HT1080 (cell line): ENCODE results near the gene ST6GALNAC1. TPM values are rescaled to one million over a fixed set of nuclear protein-coding genes. Genes with fewer than 3 reads are reported as not detected.
A peak's percentile ranks its signal among the peaks of the same experiment; 100 is the strongest.

Source experiments
- DNase-seq: peaks from one replicate; pipeline ENCODE4 v3.0.0-alpha.2; 2015; ENCODE audit warnings: low read depth
- polyA plus RNA-seq, 2 experiments: library from polyadenylated mRNA; depleted of rRNA; stranded (reverse); fragments of >200 nt; gene quantifications; 2 replicates each; pipeline ENCODE4 v1.2.3, GENCODE V29; 2015
- total RNA-seq: library from RNA; depleted of rRNA; stranded (reverse); fragments of >200 nt; shearing (Covaris generic); gene quantifications from 2 replicates; pipeline ENCODE4 v1.2.3, GENCODE V29; 2014; rRNA removed

ST6GALNAC1 gene, protein sequence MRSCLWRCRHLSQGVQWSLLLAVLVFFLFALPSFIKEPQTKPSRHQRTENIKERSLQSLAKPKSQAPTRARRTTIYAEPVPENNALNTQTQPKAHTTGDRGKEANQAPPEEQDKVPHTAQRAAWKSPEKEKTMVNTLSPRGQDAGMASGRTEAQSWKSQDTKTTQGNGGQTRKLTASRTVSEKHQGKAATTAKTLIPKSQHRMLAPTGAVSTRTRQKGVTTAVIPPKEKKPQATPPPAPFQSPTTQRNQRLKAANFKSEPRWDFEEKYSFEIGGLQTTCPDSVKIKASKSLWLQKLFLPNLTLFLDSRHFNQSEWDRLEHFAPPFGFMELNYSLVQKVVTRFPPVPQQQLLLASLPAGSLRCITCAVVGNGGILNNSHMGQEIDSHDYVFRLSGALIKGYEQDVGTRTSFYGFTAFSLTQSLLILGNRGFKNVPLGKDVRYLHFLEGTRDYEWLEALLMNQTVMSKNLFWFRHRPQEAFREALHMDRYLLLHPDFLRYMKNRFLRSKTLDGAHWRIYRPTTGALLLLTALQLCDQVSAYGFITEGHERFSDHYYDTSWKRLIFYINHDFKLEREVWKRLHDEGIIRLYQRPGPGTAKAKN
- total RNA-seq: not detected in 2 replicates
- 0.03 and 0.08 TPM in 2 replicates for polyA plus RNA-seq (2015; cell fraction: cytosol; rRNA removed)
- polyA plus RNA-seq (2015; cell fraction: nucleus; rRNA removed): 0.34 TPM in 1 of 2 replicates, not detected in the other

DNA sequence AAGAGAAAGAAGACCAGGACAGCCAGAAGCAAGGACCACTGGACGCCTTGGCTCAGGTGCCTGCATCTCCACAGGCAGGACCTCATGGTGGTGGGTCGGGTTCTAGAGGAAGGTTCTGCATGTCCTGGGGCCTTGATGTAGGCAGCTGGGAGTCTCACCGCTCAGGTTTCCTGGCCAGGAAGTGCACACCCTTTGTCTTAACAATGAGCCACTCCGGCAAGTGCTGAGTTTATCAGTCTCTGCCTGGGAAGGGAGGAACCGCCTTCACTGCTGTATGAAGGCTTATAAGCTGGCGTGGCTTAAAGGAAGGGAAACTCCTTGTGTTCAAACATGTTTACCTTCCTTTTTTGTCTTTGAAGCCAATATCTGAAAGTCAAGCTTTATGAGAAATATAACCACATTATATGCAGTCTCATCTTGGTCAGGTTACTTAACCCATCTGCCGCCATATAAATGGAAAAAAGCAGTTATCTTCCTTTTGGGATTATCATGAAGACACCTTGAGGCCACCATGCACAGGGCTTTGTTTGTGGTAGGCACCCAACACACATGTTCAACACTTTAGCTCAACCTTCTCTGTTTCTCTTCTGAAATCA lies at the start of gene ST6GALNAC1:
ST6GALNAC1 (minus strand) TSS at position 205 of the 596 bp plus-strand sequence; CDS start at position 86, 119 bp downstream.
- DNase-seq: no peak

DNA sequence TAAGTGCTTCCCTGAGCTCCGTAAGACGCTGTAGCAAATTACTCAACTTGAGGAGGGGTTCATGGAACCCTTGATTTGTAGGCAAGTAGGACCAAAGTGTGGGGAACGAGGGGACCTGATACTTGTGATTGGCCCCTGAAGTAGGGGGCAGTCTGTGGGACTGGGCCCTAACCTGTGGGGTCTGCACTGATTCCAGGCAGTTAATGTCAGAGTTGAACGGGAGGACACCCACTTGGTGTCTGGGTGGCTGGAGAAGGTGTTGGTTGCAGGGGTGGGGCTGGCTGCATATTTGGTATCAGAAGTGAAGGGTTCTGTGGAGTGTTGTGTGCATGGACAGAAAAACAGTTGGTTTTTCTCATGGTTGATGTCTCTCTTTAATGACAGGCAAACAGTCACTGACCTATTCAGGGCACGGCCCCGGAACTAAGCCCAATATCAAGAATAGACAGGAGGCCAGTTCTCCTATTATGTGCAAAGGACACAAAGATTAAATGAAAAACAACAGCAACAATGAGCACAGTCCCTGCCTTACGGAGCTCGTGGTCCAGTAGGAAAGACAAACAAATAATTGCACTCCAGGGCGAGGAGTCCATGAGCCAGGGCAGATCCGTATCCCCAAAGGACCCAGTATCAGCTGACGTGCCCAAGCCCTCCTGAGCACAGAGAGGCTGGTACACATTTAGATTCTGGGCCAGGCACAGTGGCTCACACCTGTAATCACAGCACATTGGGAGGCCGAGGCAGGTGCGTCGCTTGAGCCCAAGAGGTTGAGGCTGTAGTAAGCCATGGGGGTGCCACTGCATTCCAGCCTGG lies 48.0 kb upstream of the ST6GALNAC1 start:
- DNase-seq: no peak

DNA sequence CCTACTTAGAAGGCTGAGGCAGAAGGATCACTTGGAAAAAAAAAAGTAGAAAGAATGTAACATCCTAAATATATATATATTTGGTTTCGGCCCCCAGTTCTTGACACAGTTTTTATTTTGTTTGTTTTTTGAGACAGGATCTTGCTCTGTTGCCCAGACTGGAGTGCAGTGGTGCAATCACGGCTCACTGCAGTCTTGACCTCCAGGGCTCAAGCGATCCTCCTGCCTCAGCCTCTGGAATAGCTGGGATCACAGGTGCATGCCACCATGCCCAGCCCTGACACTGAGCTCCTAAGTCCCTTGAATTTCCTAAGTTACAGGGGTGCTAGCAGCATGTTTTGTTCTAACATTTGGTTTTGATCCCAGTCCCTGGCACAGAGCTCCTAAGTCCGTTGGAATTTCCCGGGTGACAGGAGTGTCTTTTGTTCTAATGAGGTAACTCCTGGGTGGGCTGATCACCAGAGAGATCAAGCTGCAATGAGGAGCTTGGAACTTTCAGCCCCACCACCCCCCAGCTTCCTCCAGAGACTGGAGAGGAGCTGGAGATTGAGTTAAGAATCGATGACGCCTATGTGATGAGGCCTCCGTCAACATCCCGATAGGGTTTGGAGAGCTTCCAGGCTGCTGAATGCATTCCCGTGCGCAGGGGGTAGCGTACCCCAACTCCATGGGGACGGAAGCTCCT lies 47.2 kb upstream of the ST6GALNAC1 start:
- no peak for DNase-seq

DNA sequence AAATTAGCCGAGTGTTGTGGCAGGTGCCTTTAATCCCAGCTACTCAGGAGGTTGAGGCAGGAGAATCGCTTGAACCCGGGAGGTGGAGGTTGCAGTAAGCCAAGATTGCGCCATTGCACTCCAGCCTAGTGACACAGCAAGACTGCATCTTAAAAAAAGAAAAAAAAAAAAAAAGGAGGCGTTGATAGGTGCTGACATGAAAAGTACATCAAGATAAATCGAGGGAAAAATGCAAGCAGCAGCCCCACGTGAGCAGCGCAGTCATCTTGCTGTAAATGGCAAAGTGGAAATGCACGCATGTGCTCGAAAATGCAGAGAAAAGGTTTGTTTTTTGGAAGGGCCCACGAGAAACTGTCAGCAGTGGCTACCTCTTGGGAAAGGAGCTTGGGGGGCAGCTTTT lies 46.3 kb upstream of the ST6GALNAC1 start:
- no peak for DNase-seq

DNA sequence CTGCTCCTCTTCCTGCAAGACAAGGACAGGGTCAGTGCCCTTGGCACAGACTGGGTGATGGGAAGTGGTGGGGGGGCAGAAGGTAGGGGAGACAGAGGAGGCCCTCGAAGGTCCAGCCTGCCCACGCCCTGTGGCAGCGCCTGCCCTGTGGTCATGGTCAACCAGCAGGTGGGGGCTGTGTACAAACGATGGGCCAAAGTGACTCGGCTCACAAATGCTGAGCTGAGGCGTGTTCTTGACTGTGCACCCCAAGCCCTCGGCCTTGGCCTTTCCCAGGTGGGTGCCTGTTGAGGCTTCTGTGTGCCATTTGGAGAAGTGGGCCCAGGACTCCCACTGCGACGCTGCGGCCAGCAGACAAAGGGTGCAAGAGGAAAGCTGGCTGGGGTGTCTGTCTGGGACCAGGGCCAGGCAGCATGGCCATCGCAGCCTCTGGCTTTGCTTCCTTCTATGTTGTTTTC lies 44.6 kb upstream of the ST6GALNAC1 start:
- DNase-seq: peak; percentile 30

DNA sequence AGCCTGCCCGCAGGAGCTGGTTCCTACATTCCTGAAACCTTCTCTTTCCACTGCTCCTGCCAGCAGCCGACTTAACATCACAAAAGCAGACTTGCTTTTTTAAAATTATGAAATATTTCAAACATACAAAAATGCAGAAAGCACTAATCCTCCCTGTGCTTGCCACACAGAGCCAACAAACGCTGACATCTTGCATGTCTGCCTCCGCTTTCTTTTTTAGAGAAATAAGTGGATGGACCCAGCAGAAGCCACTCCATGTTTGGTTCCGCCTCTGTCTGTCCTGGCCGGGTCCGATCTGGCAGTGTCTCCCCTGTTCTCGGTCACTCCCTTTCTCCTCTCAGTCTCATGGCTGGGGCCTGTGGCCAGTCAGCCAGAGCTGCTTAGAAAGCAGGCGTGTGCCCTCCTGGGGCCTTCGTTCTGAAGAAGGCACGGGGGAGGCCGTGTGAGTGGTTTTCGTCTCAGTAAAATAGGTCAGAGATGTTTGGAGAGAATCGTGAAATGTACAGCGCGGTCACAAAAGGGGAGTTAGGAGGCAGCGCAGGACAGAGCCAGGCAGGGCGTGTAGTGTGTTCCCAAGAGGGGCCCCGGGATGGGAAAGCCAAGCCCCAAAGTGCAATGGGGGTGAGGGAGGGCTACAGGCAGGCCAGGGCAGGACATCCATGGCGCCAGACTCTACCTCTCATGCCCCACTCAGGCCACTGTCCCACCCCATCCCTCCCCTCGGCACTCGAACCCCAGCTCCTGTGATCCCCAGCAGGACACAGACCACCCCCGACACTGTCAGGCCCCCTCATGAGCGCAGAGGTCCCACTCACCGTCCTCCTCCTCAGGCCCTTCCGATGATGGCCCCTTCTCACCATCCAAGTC lies 44.0 kb upstream of the ST6GALNAC1 start:
- DNase-seq: no peak

DNA sequence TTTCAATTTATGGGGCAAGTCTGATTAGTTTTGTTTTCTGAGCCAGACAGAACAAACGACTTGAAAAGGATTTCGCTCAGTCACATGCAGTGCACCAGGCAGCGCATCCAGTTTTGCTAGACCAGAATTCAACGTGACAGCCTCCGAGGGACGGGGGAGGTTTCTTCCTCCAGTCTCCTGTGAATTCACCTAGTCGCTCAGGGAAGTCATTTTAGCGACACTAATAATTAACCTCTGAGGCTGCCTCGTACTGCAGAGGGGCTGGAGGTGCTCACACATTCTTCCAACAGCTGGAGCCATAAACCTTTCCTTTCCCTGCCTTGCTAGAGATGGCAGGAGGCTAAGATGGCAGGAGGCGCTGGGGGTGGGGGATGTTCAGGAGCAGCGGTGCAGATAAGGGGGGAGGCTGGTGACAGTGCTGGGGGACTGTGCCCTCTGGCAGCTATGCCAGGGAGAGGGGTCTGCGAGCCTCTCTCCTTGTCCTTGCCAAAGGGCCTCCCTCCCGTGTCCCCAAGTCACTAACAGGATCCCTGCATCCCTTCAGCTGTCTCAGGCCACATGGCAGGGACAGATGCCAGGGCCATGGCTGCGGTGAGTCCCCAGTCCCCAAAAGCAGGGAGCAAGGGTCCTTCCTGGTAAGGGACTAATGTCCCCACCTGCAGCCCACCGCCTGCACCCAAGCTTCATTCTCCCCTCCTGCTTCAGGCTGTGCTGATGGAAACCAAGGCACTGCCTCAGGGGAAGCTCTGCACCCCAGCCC lies 43.2 kb upstream of the ST6GALNAC1 start:
- no peak for DNase-seq

DNA sequence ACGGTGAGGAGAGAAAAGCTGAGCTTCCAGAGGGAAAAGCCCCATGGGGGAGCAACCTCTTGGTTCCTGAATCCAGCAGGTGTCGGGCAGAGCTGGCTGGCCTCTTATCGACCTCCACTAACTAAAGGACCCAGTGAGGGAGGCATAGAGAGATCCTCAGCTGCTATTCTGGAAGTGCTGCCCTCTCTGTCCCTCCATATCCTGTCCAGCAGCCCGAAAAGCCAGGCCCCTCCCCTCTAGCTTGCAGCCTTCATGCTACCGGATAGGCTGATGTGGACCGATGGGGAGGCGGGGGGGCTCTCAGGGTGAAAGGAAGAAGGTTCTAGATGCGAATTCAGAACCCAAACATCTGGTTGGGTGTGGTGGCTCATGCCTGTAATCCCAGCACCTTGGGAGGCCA lies 42.3 kb upstream of the ST6GALNAC1 start:
- DNase-seq: no peak

DNA sequence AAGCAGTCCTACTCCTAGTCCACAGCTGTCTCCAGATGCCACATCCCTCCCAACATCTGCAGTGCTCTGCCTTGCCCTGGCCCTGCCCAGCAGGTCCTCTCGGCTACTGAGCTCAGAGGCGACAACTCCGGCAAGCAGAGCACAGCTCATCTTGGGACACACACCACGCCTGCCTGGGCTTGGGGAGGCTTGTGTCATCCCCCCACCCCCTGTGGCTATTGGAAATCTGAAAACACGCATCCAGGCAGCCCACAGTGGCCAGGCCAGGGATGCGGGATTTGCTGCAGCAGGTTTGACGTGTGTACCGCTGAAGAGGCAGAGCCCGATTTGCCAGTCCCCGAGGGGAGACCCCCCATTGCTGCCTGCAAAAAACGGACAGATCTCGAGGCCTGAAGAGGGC lies 41.8 kb upstream of the ST6GALNAC1 start:
- no peak for DNase-seq

DNA sequence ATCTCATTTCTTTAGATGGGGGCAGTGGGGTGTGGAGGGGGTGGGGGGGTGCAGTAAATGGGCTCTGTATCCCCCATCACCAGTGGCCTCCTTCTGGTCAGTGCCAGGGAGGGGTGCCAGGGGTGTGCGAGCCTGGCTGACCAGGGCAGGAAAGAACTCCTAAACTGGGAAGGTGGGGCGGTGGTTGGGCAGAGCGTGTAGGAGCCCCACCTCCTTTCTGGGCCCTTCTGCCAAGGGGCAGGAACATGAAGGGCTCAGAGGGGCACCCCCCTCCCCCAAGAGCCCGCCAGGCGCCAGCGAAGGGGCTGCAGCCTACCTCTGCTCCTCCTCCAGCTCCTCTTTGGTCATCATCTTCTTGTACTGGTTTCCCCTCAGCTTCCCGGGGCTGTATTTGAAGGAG lies 41.2 kb upstream of the ST6GALNAC1 start:
- no peak for DNase-seq

DNA sequence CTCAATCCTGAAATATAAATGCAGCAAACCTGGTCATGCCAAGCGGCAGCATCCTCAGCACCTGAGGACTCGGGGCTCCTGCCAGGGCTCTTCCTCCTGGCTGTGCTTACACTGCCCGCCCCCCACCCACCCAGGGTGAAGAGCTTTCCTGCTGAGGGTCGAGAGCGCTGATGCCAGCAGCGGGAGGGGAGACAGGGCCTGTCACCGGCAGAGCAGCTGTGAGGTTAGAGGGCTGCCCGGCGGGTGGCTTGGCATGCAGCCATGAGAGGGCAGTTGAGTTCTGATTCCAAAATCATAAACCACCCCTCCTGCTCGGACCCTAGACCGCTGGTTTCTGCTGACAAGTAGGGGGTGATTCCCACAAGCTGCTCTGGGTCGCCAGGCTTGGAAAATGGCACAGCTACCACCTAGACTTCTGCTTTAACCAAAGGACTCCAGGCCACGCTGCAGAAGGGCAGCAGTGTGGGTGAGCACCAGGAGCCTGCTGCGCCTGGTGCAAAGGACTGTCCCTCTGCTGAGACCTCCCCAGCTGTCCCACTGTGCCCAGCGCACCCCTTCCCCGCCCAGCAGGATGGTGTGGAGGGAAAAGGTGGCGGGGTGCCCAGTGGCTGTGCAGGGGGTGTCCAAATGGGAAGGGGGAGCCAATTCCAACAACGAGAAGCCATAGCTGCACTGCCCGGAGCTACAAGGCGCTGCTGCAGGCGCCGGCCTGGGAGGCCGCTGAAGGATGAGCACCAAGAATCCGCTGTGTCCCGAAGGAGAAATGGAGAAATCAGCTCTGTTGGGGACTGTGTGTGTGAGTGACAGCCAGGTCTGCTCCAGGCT lies 40.6 kb upstream of the ST6GALNAC1 start:
- no peak for DNase-seq

DNA sequence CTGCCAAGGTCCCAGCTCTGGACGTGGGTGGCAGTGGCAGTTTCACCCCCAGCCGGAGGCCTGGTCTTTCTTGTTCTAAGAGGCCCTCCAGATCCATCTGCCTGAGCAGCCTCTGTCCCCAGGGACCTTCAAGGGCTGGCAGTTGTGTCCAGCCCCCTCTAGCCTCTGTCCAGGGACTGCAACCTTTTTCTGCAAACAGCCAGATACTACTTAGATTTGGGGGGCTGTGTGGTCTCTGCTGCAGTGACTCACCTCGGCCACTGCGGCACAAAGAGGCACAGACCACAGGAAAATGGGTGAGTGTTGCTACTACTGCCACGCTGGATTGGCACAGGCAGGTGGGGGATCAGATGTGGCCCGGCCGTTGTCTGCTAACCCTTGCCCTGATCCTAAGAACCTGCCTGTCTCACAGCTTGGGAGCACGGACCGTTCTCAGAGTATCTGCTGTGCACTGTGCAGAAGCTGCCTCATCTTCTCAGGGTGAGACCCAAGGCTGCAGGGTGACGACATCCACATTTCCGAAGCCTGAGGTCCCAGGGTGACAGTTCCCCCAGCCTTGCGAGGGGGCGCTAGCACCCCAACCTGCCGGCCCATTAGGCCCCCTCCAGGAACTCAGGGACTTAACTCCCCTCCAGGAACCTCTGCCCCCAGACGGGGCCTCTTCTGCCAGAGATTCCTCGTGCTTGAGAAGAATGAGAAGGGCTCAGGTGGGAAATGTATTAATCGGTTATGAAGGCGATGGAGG lies 39.6 kb upstream of the ST6GALNAC1 start:
- DNase-seq: no peak

DNA sequence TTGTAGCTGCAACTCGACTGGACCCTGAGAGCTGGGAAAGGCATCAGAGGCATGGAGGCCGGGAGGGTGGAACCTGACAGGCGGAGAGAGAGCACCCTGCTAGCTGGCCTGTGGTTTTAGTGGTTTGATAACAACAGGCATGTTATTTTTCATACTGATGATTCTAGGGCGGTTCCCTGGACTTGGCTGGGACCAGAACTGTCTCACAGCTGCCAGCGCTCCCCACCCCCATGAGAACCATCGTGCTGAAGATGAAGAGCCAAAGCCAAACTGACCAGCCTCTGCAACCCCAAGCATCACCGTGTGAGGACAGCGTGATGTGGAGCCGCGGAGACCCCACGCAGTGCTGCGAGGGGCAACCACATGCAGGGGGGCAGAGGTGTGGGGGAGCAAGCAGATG lies 38.7 kb upstream of the ST6GALNAC1 start:
- no peak for DNase-seq

DNA sequence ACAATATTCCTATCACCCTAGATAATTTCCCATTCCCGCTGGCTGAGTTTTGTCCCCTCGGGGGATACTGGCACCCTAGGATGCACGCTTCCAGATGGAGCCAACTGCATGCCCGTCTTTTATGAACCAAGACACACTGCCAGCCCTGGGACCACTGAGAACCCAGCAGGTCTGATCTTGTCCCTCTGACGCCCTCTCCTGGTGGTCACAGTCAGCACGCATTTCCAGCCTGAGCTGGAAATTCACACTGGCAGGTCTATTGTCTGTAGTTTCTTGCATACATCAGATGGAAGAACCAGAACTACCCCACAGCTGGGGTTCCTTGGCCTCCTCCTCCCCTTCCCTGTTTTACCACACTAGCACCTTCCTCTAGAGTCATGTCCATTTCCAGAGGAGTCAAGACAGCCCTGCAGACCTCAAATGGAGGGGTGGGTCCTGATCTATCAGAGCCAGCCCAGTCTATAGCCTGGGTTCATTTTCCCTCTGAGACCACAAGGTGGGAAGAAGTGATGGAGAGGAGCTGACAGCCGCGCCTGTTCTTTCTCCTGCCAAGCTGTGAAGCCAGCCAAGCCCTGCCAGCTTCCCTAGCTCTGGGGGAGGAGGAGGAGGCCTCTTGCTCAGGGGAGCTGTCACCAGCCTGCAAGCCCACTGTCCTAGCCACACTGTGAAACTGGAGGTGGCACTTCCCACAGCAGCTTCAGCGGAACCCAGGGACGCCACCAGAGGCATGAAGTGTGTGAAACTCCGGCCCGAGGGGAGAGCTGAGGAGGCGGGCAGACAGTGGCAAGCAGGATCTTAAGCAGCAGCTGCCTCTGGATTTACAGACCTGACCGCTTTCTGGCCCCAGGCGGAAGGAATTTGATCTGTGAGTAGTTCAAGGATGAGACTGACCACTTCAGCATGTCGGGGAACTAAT lies 37.9 kb upstream of the ST6GALNAC1 start:
- DNase-seq: peak; percentile 64

DNA sequence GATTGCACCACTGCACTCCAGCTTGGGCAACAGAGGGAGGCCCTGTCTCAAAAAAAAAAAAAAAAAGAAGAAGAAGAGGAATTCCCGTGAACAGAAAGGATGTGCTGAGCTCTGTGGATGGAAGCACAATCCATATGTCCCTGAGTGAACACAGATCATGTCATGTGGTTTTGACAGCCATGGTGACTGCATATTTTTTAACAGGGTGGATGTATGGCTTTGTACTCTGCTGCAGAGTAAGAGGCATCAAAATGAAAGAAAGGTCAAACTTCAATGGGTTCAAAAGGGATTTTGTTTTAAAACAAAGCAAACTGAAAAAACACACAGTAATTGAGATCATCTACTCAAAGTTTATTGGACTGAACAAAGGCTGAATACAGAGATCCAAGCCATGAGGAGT lies 35.7 kb upstream of the ST6GALNAC1 start:
- DNase-seq: no peak

DNA sequence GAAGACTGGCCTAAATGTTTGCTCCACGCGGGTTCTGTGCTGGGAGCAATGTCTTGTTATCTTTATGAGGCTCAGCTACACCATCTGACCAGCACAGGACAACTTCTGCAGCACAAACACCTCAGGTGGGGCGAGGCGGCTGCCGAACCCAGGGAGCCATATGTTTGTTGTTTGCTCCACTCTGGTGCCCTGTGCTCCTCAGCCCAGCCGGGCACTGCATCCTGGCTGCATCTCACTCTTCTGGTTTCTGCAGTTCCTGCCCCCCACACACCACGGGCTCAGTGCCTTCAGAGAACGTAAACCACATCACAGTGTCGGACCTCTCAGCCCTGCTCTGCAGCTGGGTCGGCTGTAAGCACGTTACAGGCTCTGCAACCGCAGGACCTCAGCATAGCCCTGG lies 34.8 kb upstream of the ST6GALNAC1 start:
- DNase-seq: no peak
